B cell (primary cell): ENCODE measurements around the gene POU2F2. TPM values are rescaled to one million over a fixed set of nuclear protein-coding genes. Genes with fewer than 3 reads are reported as not detected.
A peak's percentile ranks its signal among the peaks of the same experiment; 100 is the strongest.

Source experiments
- ATAC-seq: fragments of 200-7000 bp; cut with Tn5 transposase; one replicate; pipeline ENCODE4 v1.10.0; 2021; ENCODE audit warnings: low read depth, mild to moderate bottlenecking, moderate number of reproducible peaks, moderate library complexity
- CTCF ChIA-PET: fragments of 350-600 bp; sonication (Branson Sonifier 250); formaldehyde crosslinking; loops from one replicate; lab custom pipeline; 2021; ENCODE audit warnings: antibody characterized with exemption, inconsistent platforms; lab: Charles Lee
- POLR2A ChIA-PET: fragments of 350-600 bp; sonication (Branson Sonifier 250); formaldehyde crosslinking; loops from one replicate; lab custom pipeline; 2021; ENCODE audit warnings: antibody characterized with exemption; lab: Charles Lee
- DNase-seq: peaks from one replicate; pipeline ENCODE4 v3.0.0; 2013
- H2AFZ ChIP-seq: 2 replicates; pipeline ENCODE4 v1.6.1; 2012; ENCODE audit warnings: mild to moderate bottlenecking, low read depth, low read length; ENCODE audit not compliant: insufficient read depth, poor library complexity, severe bottlenecking
- H3K27ac ChIP-seq, 2 donors: 1 replicate in 1 of 2; 2 replicates in 1 of 2; pipeline ENCODE4 v1.5.1; 2012 to 2013; ENCODE audit warnings: low read length in 2 of 2, mild to moderate bottlenecking in 2 of 2, moderate library complexity in 1 of 2
- H3K27me3 ChIP-seq, 4 experiments: fragments of 200-600 bp in 1 of 4; sonication (generic) in 1 of 4; replicated peaks in 1 of 4; 1 replicate in 2 of 4; 2 replicates in 2 of 4; pipeline versions ENCODE4 v1.6.1 to v1.7.0; 2013 to 2016; ENCODE audit warnings: low read length in 3 of 4, mild to moderate bottlenecking in 2 of 4, mixed read lengths in 1 of 4, moderate library complexity in 1 of 4; ENCODE audit not compliant: insufficient read depth in 4 of 4, control insufficient read depth in 3 of 4; ENCODE audit errors: control extremely low read depth in 1 of 4
- H3K36me3 ChIP-seq, 2 experiments: replicated peaks in 1 of 2; 1 replicate in 1 of 2; 2 replicates in 1 of 2; pipeline versions ENCODE4 v1.6.1 to v1.7.1; 2013; ENCODE audit warnings: low read length in 1 of 2; ENCODE audit not compliant: insufficient read depth in 2 of 2, control insufficient read depth in 1 of 2; ENCODE audit errors: control extremely low read depth in 1 of 2, extremely low read depth in 1 of 2
- H3K4me1 ChIP-seq, 2 donors: fragments of 200-600 bp in 1 of 2; sonication (generic) in 1 of 2; 1 replicate in 1 of 2; 2 replicates in 1 of 2; pipeline versions ENCODE4 v1.5.1 to v1.6.1; 2013 to 2017; ENCODE audit warnings: low read length in 2 of 2; ENCODE audit not compliant: control insufficient read depth in 2 of 2, insufficient read depth in 2 of 2
- H3K4me2 ChIP-seq: replicated peaks from 2 replicates; pipeline ENCODE3; 2012; ENCODE audit warnings: mild to moderate bottlenecking, low read depth, low read length; ENCODE audit not compliant: poor library complexity, severe bottlenecking
- H3K4me3 ChIP-seq, 5 experiments: fragments of 200-600 bp in 1 of 5; sonication (generic) in 1 of 5; 1 replicate in 3 of 5; 2 replicates in 2 of 5; pipeline versions ENCODE4 v1.5.1 to v1.7.0; 2011 to 2016; ENCODE audit warnings: low read length in 4 of 5, mild to moderate bottlenecking in 4 of 5, low read depth in 2 of 5, control low read depth in 1 of 5, moderate library complexity in 1 of 5; ENCODE audit not compliant: insufficient read depth in 1 of 5; ENCODE audit errors: control extremely low read depth in 1 of 5, extremely low read depth in 1 of 5
- H3K79me2 ChIP-seq: fragments of 200-600 bp; sonication (generic); one replicate; pipeline ENCODE4 v1.6.0; 2016; ENCODE audit warnings: low read length; ENCODE audit not compliant: control insufficient read depth, insufficient read depth
- H3K9ac ChIP-seq: fragments of 200-600 bp; sonication (generic); 2 replicates; pipeline ENCODE4 v1.6.1; 2017; ENCODE audit warnings: mild to moderate bottlenecking, low read length, moderate library complexity
- H3K9me3 ChIP-seq, 3 donors: one replicate each; pipeline versions ENCODE4 v1.6.1 to v1.7.1; 2013; ENCODE audit warnings: low read length in 2 of 3; ENCODE audit not compliant: control insufficient read depth in 2 of 3, insufficient read depth in 1 of 3; ENCODE audit errors: control extremely low read depth in 1 of 3
- H4K20me1 ChIP-seq: 2 replicates; pipeline ENCODE4 v1.6.0; 2012; ENCODE audit warnings: mild to moderate bottlenecking, low read length; ENCODE audit not compliant: insufficient read depth, control insufficient read depth, poor library complexity, severe bottlenecking
- H3K27ac Mint-ChIP-seq: one replicate; pipeline ENCODE4 v1.8.0; 2021; ENCODE audit warnings: mixed read lengths
- H3K27me3 Mint-ChIP-seq: one replicate; pipeline ENCODE4 v1.8.0; 2021; ENCODE audit warnings: mixed read lengths
- H3K4me1 Mint-ChIP-seq: one replicate; pipeline ENCODE4 v1.8.0; 2021; ENCODE audit warnings: mixed read lengths
- H3K4me3 Mint-ChIP-seq: one replicate; pipeline ENCODE4 v1.8.0; 2021; ENCODE audit warnings: mixed read lengths
- H3K9me3 Mint-ChIP-seq: one replicate; pipeline ENCODE4 v1.8.0; 2022; ENCODE audit warnings: mixed read lengths; ENCODE audit not compliant: insufficient read depth
- CTCF ChIP-seq: fragments of 200-600 bp; IDR thresholded peaks from one replicate; pipeline ENCODE4 v1.8.0; 2022; ENCODE audit warnings: antibody characterized with exemption, mild to moderate bottlenecking
- EZH2 ChIP-seq: IDR thresholded peaks from 2 replicates; pipeline ENCODE4 v1.6.1; 2012; ENCODE audit warnings: borderline replicate concordance, low read depth, mild to moderate bottlenecking, moderate library complexity, low read length; ENCODE audit not compliant: insufficient read depth, poor library complexity, severe bottlenecking
- WGBS: methylation state at CpG from one replicate; pipeline ENCODE4 v1.1.5; 2013; ENCODE audit warnings: missing lambda C conversion rate; ENCODE audit not compliant: insufficient coverage; 5-methylcytosine and 5-hydroxymethylcytosine counted together
- intact Hi-C: fragments of 100-400 bp; cut with micrococcal nuclease; formaldehyde crosslinking; loops from one replicate; pipeline ENCODE4 v1.10.0; 2022
- polyA plus RNA-seq: library from polyadenylated mRNA; depleted of rRNA; stranded (reverse); fragments of >200 nt; gene quantifications from 2 replicates; pipeline ENCODE4 v1.2.3, GENCODE V29; 2012
- total RNA-seq, 2 donors: library from RNA; stranded (reverse); fragments of 120-200 nt in 1 of 2; gene quantifications; 1 replicate in 1 of 2; 2 replicates in 1 of 2; pipeline versions ENCODE4 v1.2.3 to v1.2.4, GENCODE V29; 2013 to 2022

The POU2F2 gene
- total and polyA plus RNA-seq, 2 donors (not counting 1 experiment from before 2014, with no cell fraction given) = 152 to 170 TPM

- peak overlapping the region; percentile 67 for H3K4me3 Mint-ChIP-seq
- Histone ChIP-seq H3K36me3 (peaks cover 0 to 9% of the 10 kb centered on the region in 2 experiments), H3K27ac (peak overlapping the region; percentile 33 to 68), H3K4me3 (peak overlapping the region in 1 of 5 experiments; percentile 12), H3K9me3 (no peaks in the 10 kb centered on the region), H3K27me3 (no peaks in the 10 kb centered on the region), H3K79me2 (peaks cover 16% of the 10 kb centered on the region), H3K4me2 (peak overlapping the region; percentile 74), H3K9ac (peak overlapping the region; percentile 32), H3K4me1 (peaks cover 19 to 23% of the 10 kb centered on the region in 2 donors), H4K20me1 (peaks cover 26% of the 10 kb centered on the region), H2AFZ (peak overlapping the region; percentile 52)
- ATAC-seq = peak; percentile 66
- TF ChIP-seq EZH2 = no peak
- no peak for TF ChIP-seq CTCF
- intact Hi-C loops = no loop called here
- peaks cover 27% of the 10 kb centered on the region for H3K4me1 Mint-ChIP-seq
- H3K9me3 Mint-ChIP-seq = no peaks in the 10 kb centered on the region
- ChIA-PET POLR2A (no interaction called here), CTCF (interaction anchor here (0.8 to 1.3 kb wide), 3 partner anchors 22 to 53 kb away, joined by 3 to 5 read pairs (median 3); no protein-coding TSS in a partner anchor)
- WGBS = 11% methylated on average over 8 of the region's 15 CpGs
- H3K27ac Mint-ChIP-seq = peak overlapping the region; percentile 83
- no peaks in the 10 kb centered on the region for H3K27me3 Mint-ChIP-seq
- peak; percentile 46 for DNase-seq
Observed at GRCh38 chr19:42154471-42155323, 22.5 kb upstream of the POU2F2 start.
